ENCODE data around the gene BHLHE23.

The BHLHE23 gene

GRCh38 chr20:63007360-63007645 is 539 bp upstream of the BHLHE23 start:
- H3K4me3 ChIP-seq (ENCODE audit: low read depth, low read length): peak overlapping the region; percentile 63
- no peaks in the 10 kb centered on the region for H3K9me3 ChIP-seq (ENCODE audit: severe bottlenecking)
- no peak for TF ChIP-seq CTCF (IDR thresholded peaks at IDR 0.05; ENCODE audit: low read depth, low read length)
- H3K27ac ChIP-seq: peak overlapping the region; percentile 68
- H3K27me3 ChIP-seq (ENCODE audit: insufficient read depth, low read depth, severe bottlenecking): no peaks in the 10 kb centered on the region
- no peak for DNase-seq
- H3K36me3 ChIP-seq: peaks cover 12% of the 10 kb centered on the region

GRCh38 chr20:63005862-63006539 is 763 bp downstream of the BHLHE23 start:
- H3K27ac ChIP-seq: peak overlapping the region; percentile 68

GRCh38 chr20:63005365-63005861 is 1.4 kb downstream of the BHLHE23 start:
- peak overlapping the region; percentile 68 for H3K27ac ChIP-seq
- peaks cover 12% of the 10 kb centered on the region for H3K36me3 ChIP-seq
- no peaks in the 10 kb centered on the region for H3K27me3 ChIP-seq (ENCODE audit: insufficient read depth, low read depth, severe bottlenecking)
- H3K4me3 ChIP-seq (ENCODE audit: low read depth, low read length): peak overlapping the region; percentile 63
- DNase-seq: no peak
- TF ChIP-seq CTCF (IDR thresholded peaks at IDR 0.05; ENCODE audit: low read depth, low read length): no peak
- H3K9me3 ChIP-seq (ENCODE audit: severe bottlenecking): no peaks in the 10 kb centered on the region

More at GRCh38 chr20:63005862-63006539, 763 bp downstream of the BHLHE23 start:
- no peak for DNase-seq
- Histone ChIP-seq H3K36me3 (peaks cover 12% of the 10 kb centered on the region), H3K4me3 (ENCODE audit: low read depth, low read length) (peak overlapping the region; percentile 63), H3K9me3 (ENCODE audit: severe bottlenecking) (no peaks in the 10 kb centered on the region), H3K27me3 (ENCODE audit: insufficient read depth, low read depth, severe bottlenecking) (no peaks in the 10 kb centered on the region)
- TF ChIP-seq CTCF (IDR thresholded peaks at IDR 0.05; ENCODE audit: low read depth, low read length): no peak

GRCh38 chr20:63004607-63005364 is 2.0 kb downstream of the BHLHE23 start:
- Histone ChIP-seq H3K27me3 (ENCODE audit: insufficient read depth, low read depth, severe bottlenecking) (no peaks in the 10 kb centered on the region), H3K27ac (peak overlapping the region; percentile 68), H3K9me3 (ENCODE audit: severe bottlenecking) (no peaks in the 10 kb centered on the region), H3K36me3 (peaks cover 16% of the 10 kb centered on the region), H3K4me3 (ENCODE audit: low read depth, low read length) (peak overlapping the region; percentile 63)
- TF ChIP-seq CTCF (IDR thresholded peaks at IDR 0.05; ENCODE audit: low read depth, low read length): no peak
- no peak for DNase-seq

- Histone ChIP-seq H3K27me3 (ENCODE audit: insufficient read depth, low read depth, severe bottlenecking) (no peaks in the 10 kb centered on the region), H3K36me3 (peaks cover 23% of the 10 kb centered on the region), H3K27ac (no peak overlapping the region), H3K9me3 (ENCODE audit: severe bottlenecking) (peaks cover 3% of the 10 kb centered on the region), H3K4me3 (ENCODE audit: low read depth, low read length) (no peak overlapping the region)
- DNase-seq: no peak
- no peak for TF ChIP-seq CTCF (IDR thresholded peaks at IDR 0.05; ENCODE audit: low read depth, low read length)
Observed at GRCh38 chr20:63003546-63003945, 3.2 kb downstream of the BHLHE23 start.
